SK-N-SH (cell line): Measurements from ENCODE around the gene EIF2B4.

Experiments used
- JUND ChIP-seq: IDR thresholded peaks from 2 replicates; pipeline ENCODE4 v1.4.0; 2012
- MEF2A ChIP-seq: IDR thresholded peaks from 2 replicates; pipeline ENCODE4 v1.4.0; 2012; ENCODE audit warnings: low read depth, borderline replicate concordance
- MXI1 ChIP-seq: IDR thresholded peaks from 2 replicates; pipeline ENCODE4 v1.6.1; 2012; ENCODE audit warnings: mild to moderate bottlenecking, low read depth, low read length, improper control_type of control experiment
- POLR2AphosphoS5 ChIP-seq: IDR thresholded peaks from 2 replicates; pipeline ENCODE4 v1.6.1; 2012; ENCODE audit warnings: low read depth, low read length
- TAF1 ChIP-seq: IDR thresholded peaks from 2 replicates; pipeline ENCODE4 v1.6.1; 2012; ENCODE audit warnings: low read depth, mild to moderate bottlenecking, low read length, moderate library complexity, borderline replicate concordance
- USF2 ChIP-seq: fragments of 150-350 bp; IDR thresholded peaks from 2 replicates; pipeline ENCODE4 v1.6.1; 2017; ENCODE audit warnings: antibody characterized with exemption, low read length, low read depth, borderline replicate concordance
- TF ChIP-seq, protein P1 (sequence below): fragments of 200-600 bp; sonication (generic); IDR thresholded peaks from 2 replicates; pipeline ENCODE4 v1.6.1; 2017; ENCODE audit warnings: antibody characterized with exemption, mild to moderate bottlenecking, moderate library complexity
- TF ChIP-seq, protein P2 (sequence below): IDR thresholded peaks from 2 replicates; pipeline ENCODE4 v1.4.0; 2012; ENCODE audit warnings: low read depth

- TF ChIP-seq, protein P1, sequence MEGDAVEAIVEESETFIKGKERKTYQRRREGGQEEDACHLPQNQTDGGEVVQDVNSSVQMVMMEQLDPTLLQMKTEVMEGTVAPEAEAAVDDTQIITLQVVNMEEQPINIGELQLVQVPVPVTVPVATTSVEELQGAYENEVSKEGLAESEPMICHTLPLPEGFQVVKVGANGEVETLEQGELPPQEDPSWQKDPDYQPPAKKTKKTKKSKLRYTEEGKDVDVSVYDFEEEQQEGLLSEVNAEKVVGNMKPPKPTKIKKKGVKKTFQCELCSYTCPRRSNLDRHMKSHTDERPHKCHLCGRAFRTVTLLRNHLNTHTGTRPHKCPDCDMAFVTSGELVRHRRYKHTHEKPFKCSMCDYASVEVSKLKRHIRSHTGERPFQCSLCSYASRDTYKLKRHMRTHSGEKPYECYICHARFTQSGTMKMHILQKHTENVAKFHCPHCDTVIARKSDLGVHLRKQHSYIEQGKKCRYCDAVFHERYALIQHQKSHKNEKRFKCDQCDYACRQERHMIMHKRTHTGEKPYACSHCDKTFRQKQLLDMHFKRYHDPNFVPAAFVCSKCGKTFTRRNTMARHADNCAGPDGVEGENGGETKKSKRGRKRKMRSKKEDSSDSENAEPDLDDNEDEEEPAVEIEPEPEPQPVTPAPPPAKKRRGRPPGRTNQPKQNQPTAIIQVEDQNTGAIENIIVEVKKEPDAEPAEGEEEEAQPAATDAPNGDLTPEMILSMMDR: no peak
- TF ChIP-seq, protein P2, sequence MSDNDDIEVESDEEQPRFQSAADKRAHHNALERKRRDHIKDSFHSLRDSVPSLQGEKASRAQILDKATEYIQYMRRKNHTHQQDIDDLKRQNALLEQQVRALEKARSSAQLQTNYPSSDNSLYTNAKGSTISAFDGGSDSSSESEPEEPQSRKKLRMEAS: no peak
- no peak for TF ChIP-seq TAF1
- TF ChIP-seq JUND: no peak
- TF ChIP-seq MXI1: no peak
- TF ChIP-seq MEF2A: no peak
- TF ChIP-seq USF2: no peak
- TF ChIP-seq POLR2AphosphoS5: no peak
These were observed 23.1 kb upstream of the EIF2B4 start for GRCh38 chr2:27393225-27393624.
